ENCODE results near the gene SLC7A7.

DNA sequence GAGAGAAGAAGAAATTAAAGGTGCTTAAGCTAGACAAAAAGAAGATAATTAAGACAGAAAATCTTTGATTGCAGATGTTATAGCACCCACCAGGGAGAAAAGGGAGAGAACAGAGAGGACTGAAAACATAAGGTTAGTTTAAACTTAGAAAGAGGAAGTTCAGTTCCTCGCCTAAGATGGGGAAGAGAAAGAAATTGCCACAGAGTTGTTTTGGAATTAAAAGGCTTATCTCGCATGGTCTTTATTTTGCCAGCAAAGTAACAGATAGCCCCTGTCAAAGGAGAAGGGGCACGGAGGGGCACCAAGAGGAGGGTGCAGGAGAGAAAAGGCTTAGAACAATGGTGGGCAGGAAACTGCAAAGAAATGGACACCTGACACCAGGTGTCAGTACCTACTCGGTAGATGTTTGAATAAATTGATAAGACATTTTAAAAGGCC is 66.6 kb downstream of the SLC7A7 start:
- TF ChIP-seq POLR2A (IDR thresholded peaks at IDR 0.05; ENCODE audit: insufficient read depth in 1 of 2, low read depth in 2 of 2, low read length in 2 of 2) (no peak), BRD4 (CRISPR knock-in tag; IDR thresholded peaks at IDR 0.05) (no peak), TCF7L2 (IDR thresholded peaks at IDR 0.05; ENCODE audit: low read depth, low read length) (no peak)
- TF ChIP-seq, protein P1, sequence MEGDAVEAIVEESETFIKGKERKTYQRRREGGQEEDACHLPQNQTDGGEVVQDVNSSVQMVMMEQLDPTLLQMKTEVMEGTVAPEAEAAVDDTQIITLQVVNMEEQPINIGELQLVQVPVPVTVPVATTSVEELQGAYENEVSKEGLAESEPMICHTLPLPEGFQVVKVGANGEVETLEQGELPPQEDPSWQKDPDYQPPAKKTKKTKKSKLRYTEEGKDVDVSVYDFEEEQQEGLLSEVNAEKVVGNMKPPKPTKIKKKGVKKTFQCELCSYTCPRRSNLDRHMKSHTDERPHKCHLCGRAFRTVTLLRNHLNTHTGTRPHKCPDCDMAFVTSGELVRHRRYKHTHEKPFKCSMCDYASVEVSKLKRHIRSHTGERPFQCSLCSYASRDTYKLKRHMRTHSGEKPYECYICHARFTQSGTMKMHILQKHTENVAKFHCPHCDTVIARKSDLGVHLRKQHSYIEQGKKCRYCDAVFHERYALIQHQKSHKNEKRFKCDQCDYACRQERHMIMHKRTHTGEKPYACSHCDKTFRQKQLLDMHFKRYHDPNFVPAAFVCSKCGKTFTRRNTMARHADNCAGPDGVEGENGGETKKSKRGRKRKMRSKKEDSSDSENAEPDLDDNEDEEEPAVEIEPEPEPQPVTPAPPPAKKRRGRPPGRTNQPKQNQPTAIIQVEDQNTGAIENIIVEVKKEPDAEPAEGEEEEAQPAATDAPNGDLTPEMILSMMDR (CRISPR knock-in tag; IDR thresholded peaks at IDR 0.05): no peak
- TF ChIP-seq, protein P2, sequence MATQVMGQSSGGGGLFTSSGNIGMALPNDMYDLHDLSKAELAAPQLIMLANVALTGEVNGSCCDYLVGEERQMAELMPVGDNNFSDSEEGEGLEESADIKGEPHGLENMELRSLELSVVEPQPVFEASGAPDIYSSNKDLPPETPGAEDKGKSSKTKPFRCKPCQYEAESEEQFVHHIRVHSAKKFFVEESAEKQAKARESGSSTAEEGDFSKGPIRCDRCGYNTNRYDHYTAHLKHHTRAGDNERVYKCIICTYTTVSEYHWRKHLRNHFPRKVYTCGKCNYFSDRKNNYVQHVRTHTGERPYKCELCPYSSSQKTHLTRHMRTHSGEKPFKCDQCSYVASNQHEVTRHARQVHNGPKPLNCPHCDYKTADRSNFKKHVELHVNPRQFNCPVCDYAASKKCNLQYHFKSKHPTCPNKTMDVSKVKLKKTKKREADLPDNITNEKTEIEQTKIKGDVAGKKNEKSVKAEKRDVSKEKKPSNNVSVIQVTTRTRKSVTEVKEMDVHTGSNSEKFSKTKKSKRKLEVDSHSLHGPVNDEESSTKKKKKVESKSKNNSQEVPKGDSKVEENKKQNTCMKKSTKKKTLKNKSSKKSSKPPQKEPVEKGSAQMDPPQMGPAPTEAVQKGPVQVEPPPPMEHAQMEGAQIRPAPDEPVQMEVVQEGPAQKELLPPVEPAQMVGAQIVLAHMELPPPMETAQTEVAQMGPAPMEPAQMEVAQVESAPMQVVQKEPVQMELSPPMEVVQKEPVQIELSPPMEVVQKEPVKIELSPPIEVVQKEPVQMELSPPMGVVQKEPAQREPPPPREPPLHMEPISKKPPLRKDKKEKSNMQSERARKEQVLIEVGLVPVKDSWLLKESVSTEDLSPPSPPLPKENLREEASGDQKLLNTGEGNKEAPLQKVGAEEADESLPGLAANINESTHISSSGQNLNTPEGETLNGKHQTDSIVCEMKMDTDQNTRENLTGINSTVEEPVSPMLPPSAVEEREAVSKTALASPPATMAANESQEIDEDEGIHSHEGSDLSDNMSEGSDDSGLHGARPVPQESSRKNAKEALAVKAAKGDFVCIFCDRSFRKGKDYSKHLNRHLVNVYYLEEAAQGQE (IDR thresholded peaks at IDR 0.05; ENCODE audit: borderline replicate concordance in 1 of 2, low read depth in 1 of 2, low read length in 2 of 2): no peak

All from HepG2 (cell line).